K562 (cell line): ENCODE data around the gene RRH. TPM values are rescaled to one million over a fixed set of nuclear protein-coding genes. Genes with fewer than 3 reads are reported as not detected.

Experiments used
- CTBP1 ChIP-seq: fragments of 450-650 bp; IDR thresholded peaks from 2 replicates; pipeline ENCODE4 v1.6.1; 2016; ENCODE audit warnings: borderline replicate concordance
- JUN ChIP-seq, 2 experiments: sonication (generic) in 1 of 2; formaldehyde crosslinking in 1 of 2; IDR thresholded peaks; 2 replicates each; pipeline versions ENCODE4 v1.6.1 to v1.8.0; 2012 to 2022; ENCODE audit warnings: borderline replicate concordance in 2 of 2, mild to moderate bottlenecking in 2 of 2, improper control_type of control experiment in 1 of 2, low read depth in 1 of 2, low read length in 1 of 2, missing genetic modification reagents in 1 of 2
- NKRF ChIP-seq: fragments of 450-650 bp; IDR thresholded peaks from 2 replicates; pipeline ENCODE4 v1.6.1; 2016; ENCODE audit warnings: borderline replicate concordance
- SPI1 ChIP-seq: IDR thresholded peaks from 2 replicates; pipeline ENCODE4 v1.6.1; 2011; ENCODE audit warnings: low read depth, low read length, control low read depth, borderline replicate concordance
- TCF3 ChIP-seq: sonication (generic); formaldehyde crosslinking; IDR thresholded peaks from 2 replicates; pipeline ENCODE4 v1.4.0; 2020; ENCODE audit warnings: mild to moderate bottlenecking, missing genetic modification reagents
- ZNF77 ChIP-seq: fragments of 250-450 bp; sonication (Bioruptor Pico); IDR thresholded peaks from 2 replicates; pipeline ENCODE4 v1.5.0; 2020
- polyA plus RNA-seq, 8 experiments: library from polyadenylated mRNA; depleted of rRNA in 4 of 8; stranded (reverse) in 5 of 8; unstranded in 3 of 8; fragments of >200 nt; fragmentation: Nextera tagmentation in 2 of 8; fragmentation: Illumina TruSeq in 1 of 8; extraction: Ambion mirVana in 2 of 8; extraction: Trizol in 1 of 8; gene quantifications; 2 replicates each; pipeline versions ENCODE4 v1.2.1 to v1.2.3, GENCODE V29; 2011 to 2014; ENCODE audit warnings: inconsistent platforms in 1 of 8, missing spikeins in 1 of 8
- total RNA-seq, 7 experiments: library from RNA; depleted of rRNA in 6 of 7; stranded (reverse); fragments of >200 nt in 6 of 7; fragmentation: Illumina TruSeq in 2 of 7; extraction: Trizol in 2 of 7; gene quantifications; 2 replicates each; pipeline versions ENCODE4 v1.2.1 to v1.2.3, GENCODE V29; 2011 to 2021; ENCODE audit warnings: low replicate concordance in 1 of 7
- TF ChIP-seq, protein P1 (sequence below): fragments of 200-600 bp; sonication (generic); IDR thresholded peaks from one replicate; pipeline ENCODE4 v1.6.1; 2012; ENCODE audit warnings: mild to moderate bottlenecking, low read depth, low read length, inconsistent platforms
- TF ChIP-seq, protein P2 (sequence below): fragments of 250-450 bp; sonication (Bioruptor Pico); IDR thresholded peaks from 2 replicates; pipeline ENCODE4 v1.8.0; 2021; ENCODE audit warnings: mild to moderate bottlenecking, moderate library complexity
- TF ChIP-seq, protein P3 (sequence below): IDR thresholded peaks from 2 replicates; pipeline ENCODE4 v1.6.1; 2014; ENCODE audit warnings: antibody characterized with exemption

RRH gene
- total and polyA plus RNA-seq, 9 of the 15 experiments (the other 6 are each of a cell fraction or from before 2014, with no cell fraction given): 0.04 to 0.31 (median 0.12) TPM; not detected in 3

- TF ChIP-seq, protein P1, sequence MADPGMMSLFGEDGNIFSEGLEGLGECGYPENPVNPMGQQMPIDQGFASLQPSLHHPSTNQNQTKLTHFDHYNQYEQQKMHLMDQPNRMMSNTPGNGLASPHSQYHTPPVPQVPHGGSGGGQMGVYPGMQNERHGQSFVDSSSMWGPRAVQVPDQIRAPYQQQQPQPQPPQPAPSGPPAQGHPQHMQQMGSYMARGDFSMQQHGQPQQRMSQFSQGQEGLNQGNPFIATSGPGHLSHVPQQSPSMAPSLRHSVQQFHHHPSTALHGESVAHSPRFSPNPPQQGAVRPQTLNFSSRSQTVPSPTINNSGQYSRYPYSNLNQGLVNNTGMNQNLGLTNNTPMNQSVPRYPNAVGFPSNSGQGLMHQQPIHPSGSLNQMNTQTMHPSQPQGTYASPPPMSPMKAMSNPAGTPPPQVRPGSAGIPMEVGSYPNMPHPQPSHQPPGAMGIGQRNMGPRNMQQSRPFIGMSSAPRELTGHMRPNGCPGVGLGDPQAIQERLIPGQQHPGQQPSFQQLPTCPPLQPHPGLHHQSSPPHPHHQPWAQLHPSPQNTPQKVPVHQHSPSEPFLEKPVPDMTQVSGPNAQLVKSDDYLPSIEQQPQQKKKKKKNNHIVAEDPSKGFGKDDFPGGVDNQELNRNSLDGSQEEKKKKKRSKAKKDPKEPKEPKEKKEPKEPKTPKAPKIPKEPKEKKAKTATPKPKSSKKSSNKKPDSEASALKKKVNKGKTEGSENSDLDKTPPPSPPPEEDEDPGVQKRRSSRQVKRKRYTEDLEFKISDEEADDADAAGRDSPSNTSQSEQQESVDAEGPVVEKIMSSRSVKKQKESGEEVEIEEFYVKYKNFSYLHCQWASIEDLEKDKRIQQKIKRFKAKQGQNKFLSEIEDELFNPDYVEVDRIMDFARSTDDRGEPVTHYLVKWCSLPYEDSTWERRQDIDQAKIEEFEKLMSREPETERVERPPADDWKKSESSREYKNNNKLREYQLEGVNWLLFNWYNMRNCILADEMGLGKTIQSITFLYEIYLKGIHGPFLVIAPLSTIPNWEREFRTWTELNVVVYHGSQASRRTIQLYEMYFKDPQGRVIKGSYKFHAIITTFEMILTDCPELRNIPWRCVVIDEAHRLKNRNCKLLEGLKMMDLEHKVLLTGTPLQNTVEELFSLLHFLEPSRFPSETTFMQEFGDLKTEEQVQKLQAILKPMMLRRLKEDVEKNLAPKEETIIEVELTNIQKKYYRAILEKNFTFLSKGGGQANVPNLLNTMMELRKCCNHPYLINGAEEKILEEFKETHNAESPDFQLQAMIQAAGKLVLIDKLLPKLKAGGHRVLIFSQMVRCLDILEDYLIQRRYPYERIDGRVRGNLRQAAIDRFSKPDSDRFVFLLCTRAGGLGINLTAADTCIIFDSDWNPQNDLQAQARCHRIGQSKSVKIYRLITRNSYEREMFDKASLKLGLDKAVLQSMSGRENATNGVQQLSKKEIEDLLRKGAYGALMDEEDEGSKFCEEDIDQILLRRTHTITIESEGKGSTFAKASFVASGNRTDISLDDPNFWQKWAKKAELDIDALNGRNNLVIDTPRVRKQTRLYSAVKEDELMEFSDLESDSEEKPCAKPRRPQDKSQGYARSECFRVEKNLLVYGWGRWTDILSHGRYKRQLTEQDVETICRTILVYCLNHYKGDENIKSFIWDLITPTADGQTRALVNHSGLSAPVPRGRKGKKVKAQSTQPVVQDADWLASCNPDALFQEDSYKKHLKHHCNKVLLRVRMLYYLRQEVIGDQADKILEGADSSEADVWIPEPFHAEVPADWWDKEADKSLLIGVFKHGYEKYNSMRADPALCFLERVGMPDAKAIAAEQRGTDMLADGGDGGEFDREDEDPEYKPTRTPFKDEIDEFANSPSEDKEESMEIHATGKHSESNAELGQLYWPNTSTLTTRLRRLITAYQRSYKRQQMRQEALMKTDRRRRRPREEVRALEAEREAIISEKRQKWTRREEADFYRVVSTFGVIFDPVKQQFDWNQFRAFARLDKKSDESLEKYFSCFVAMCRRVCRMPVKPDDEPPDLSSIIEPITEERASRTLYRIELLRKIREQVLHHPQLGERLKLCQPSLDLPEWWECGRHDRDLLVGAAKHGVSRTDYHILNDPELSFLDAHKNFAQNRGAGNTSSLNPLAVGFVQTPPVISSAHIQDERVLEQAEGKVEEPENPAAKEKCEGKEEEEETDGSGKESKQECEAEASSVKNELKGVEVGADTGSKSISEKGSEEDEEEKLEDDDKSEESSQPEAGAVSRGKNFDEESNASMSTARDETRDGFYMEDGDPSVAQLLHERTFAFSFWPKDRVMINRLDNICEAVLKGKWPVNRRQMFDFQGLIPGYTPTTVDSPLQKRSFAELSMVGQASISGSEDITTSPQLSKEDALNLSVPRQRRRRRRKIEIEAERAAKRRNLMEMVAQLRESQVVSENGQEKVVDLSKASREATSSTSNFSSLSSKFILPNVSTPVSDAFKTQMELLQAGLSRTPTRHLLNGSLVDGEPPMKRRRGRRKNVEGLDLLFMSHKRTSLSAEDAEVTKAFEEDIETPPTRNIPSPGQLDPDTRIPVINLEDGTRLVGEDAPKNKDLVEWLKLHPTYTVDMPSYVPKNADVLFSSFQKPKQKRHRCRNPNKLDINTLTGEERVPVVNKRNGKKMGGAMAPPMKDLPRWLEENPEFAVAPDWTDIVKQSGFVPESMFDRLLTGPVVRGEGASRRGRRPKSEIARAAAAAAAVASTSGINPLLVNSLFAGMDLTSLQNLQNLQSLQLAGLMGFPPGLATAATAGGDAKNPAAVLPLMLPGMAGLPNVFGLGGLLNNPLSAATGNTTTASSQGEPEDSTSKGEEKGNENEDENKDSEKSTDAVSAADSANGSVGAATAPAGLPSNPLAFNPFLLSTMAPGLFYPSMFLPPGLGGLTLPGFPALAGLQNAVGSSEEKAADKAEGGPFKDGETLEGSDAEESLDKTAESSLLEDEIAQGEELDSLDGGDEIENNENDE: no peak
- TF ChIP-seq NKRF (peak; percentile 100), SPI1 (0 out of 2 replicates have a peak, but pooled peaks have one; percentile 8), CTBP1 (peak; percentile 61), ZNF77 (no peak), TCF3 (peak; percentile 65), JUN (IDR thresholded peaks at IDR 0.05; ENCODE audit: borderline replicate concordance, low read depth, low read length) (peak; percentile 14; the same call in 1 of the 2 replicates), JUN (CRISPR knock-in tag; IDR thresholded peaks at IDR 0.05; ENCODE audit: borderline replicate concordance) (no peak)
- TF ChIP-seq, protein P2, sequence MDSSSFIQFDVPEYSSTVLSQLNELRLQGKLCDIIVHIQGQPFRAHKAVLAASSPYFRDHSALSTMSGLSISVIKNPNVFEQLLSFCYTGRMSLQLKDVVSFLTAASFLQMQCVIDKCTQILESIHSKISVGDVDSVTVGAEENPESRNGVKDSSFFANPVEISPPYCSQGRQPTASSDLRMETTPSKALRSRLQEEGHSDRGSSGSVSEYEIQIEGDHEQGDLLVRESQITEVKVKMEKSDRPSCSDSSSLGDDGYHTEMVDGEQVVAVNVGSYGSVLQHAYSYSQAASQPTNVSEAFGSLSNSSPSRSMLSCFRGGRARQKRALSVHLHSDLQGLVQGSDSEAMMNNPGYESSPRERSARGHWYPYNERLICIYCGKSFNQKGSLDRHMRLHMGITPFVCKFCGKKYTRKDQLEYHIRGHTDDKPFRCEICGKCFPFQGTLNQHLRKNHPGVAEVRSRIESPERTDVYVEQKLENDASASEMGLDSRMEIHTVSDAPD (CRISPR knock-in tag): no peak
- TF ChIP-seq, protein P3, sequence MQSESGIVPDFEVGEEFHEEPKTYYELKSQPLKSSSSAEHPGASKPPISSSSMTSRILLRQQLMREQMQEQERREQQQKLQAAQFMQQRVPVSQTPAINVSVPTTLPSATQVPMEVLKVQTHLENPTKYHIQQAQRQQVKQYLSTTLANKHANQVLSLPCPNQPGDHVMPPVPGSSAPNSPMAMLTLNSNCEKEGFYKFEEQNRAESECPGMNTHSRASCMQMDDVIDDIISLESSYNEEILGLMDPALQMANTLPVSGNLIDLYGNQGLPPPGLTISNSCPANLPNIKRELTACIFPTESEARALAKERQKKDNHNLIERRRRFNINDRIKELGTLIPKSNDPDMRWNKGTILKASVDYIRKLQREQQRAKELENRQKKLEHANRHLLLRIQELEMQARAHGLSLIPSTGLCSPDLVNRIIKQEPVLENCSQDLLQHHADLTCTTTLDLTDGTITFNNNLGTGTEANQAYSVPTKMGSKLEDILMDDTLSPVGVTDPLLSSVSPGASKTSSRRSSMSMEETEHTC: no peak
Observed at GRCh38 chr4:109815151-109816081, 12.4 kb upstream of the RRH start, which contains the start of gene GAR1 (continued).
